ENCODE results near the gene DENND1A.

The DENND1A gene

DNA sequence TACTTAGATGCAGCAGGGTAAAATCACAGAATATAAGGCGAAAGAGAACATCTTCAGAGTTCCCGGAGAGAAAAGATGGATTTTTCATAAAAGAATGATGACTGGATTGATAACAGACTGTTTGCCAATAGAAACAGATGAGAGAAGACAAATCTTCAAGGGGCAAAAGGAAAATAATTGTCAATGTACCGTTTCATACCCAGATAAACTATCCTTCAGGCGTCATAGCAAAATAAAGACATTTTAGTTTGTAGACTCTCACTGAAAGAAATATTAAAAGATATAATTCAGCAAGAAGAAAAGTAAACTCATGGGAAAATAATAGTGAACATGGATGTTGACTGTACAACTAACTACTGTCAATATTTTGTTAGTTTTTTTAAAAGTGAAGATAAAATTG, 399.7 kb downstream of the DENND1A start:
- DNase-seq (ENCODE audit: low read depth in 2 of 2) = no peak

DNA sequence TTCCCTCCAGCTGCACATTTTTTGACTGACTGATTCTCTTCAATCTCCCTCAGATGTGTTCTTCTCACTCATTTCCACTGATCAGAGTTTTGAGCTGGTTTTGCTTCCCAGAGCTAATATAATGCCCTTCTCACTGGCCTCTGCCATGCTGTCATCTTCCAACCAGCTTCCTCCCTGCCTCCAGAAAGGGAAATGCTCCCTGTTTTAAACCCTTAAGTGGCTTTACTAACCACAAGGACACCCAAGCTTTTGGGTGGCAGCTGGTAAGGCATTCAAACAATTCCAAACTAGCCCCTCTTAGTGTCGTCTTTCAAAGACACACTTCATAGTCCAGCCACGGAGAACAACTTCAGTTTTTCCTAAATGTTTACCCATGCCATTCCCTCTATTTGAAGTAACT, 401.4 kb downstream of the DENND1A start:
- no peak for DNase-seq (ENCODE audit: low read depth in 2 of 2)

DNA sequence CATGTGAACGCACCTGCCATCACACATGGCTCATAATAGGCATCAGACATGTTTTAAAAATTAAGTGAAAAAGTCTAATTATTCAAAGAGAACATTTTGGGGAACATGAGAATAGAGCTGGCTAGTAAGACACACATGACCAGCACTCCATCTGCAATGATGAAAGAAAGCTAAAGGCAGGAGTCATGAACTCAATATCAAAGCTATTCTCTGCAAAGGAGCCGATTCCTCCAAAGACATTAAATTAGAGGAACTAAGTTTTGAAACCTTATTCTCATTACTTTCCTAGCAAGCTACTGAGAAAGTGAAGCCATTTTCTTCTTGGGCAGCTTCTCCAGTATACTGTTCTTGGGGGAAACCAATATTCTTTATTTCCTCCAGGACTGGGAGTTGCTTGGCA, 401.9 kb downstream of the DENND1A start:
- DNase-seq (ENCODE audit: low read depth in 2 of 2) = no peak

DNA sequence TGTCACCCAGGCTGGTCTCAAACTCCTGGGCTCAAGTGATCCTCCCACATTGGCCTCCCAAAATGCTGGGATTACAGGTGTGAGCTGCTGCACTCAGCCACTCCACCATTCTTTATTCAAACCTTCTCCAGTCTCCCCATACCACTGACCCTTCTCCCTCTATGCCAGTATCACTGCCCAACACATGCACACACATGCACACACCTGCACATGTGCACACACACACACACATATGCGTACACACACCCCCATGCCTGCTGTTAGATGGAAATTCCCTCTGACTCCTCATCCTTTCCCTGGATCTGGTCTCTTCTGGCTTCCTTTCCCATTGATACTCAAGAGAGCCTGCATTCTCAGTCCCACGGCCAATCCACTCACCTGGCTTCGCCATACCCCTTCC, 404.0 kb downstream of the DENND1A start:
- DNase-seq (ENCODE audit: low read depth in 2 of 2) = no peak

DNA sequence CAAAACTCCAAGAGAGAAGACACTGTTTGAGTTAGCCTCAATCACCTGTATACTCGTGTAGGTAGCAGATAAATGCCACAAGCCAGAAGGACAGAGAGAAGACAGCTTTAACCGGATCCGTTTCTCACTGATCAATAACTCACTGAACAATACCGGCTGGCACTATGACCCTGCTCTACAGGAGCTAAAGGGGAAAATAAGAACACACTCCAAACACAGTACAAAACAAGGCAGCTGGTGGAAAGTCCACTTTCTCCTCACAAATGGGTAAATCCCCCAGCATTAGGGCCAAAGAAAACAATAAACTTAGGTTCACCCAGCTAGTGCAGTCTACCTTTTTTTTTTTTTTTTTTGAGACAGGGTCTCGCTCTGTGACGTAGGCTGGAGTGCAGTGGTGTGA, 404.5 kb downstream of the DENND1A start:
- no peak for DNase-seq (ENCODE audit: low read depth in 2 of 2)

DNA sequence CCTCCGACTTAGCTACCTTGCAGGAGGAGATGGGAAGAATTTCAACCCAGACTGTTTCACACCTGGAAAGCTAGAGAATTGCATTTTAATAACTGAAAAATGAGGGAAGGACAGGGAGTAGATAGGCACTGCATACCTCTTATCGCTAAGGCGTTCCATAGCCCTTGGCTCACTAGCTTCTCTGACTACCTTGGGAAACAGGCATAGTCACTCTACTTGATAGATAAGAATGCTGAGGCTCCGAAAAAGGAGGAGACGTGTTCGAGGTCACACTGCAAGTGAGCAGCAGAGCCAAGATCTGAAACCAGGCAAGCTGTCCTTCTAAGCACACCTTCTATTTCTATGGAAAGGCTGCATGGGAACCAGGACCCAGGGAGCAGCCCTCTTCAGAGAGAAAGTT, 405.1 kb downstream of the DENND1A start:
- DNase-seq (ENCODE audit: low read depth in 2 of 2) = no peak

DNA sequence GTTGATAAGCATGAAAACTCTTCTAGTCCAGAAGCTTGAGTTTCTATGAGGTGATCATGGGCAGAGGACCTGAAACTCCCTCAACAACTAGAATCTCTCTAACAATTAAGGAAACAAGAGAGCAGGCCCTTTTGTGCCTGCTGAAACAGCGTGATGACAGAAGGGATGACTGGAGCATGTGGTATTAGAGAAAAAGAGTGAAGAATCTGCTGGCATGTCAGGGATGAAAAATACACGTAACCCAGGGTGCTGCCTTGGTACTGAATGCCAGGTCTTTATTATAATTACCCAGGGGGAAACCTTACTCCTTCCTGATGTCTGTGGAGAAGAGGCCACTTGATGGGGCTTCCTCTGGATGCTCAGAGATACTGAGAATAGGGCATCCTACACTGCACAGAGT, 406.1 kb downstream of the DENND1A start:
- DNase-seq (ENCODE audit: low read depth in 2 of 2) = no peak

DNA sequence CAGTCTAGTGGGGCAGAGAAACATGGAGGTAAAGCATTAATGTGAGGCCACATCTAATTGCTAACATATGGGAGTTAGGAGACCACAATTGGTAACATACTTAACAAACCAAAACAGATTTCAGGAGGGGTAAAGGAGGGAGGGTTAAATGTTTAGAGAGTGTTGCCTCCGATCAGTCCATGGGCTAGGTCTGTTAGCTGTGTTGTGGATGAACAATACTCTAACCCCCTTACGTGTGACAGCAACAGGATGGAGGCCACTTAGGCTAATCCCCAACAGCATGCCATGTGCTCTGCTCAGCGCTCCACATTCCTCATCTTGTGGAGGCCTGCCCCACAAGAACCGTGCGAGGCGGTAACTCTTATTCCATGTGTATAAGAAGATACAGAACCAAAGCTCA, 406.9 kb downstream of the DENND1A start:
- DNase-seq (ENCODE audit: low read depth in 2 of 2) = peak; percentile 71 to 74

DNA sequence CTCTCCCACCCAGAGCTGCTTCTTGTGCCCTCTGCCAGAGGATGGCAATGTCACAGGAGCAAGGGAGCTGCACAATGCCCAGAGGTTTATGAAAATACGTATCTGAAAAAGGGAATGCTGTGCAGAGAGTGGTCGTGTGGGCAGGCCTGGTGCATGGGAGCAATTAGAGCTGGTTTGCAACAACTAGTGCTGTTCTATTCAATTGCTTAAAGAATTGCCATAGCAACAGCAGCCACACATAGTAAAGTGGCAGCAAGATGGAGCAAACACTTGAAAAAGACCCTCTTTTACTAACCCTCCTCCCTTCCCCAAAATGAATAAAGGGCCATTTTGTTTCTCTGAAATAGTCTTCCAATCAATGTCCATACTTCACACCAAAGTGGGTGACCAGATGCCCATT, 407.7 kb downstream of the DENND1A start:
- DNase-seq (ENCODE audit: low read depth in 2 of 2) = no peak

DNA sequence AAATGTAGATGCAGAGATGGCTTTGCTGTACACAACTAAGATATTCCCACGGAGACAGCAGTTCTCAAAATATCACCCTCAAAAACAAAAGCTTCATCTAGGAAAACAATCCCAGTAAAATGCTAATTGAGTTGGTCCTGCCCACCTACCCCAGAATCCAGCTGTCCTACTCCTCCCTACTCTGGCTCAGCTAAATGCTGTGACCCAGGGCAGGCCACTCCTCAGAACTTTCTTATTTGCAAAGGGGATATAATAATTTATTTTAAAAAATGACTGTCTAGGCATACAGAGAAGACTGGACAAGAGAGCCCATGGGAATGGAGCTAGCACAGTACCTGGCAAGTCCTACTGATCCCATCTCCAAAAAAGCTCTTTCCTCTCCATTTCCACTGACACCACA, 411.6 kb downstream of the DENND1A start:
- no peak for DNase-seq (ENCODE audit: low read depth in 2 of 2)

DNA sequence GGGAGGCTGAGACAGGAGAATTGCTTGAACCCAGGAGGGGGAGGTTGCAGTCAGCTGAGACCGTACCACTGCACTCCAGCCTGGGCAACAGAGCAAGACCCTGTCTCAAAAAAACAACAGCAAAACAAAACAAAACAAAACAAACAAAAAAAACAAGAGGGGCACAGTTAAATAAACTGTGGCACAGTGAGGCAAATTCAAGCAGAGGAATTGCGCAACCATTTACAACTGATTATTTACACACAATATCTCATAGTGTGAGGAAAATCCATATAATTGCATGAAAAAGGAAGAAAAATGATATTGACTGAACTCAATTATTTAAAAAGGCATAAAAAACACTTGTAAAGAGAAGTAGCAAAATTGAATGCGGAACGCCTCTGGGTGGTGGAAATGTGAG, 412.4 kb downstream of the DENND1A start:
- no peak for DNase-seq (ENCODE audit: low read depth in 2 of 2)

DNA sequence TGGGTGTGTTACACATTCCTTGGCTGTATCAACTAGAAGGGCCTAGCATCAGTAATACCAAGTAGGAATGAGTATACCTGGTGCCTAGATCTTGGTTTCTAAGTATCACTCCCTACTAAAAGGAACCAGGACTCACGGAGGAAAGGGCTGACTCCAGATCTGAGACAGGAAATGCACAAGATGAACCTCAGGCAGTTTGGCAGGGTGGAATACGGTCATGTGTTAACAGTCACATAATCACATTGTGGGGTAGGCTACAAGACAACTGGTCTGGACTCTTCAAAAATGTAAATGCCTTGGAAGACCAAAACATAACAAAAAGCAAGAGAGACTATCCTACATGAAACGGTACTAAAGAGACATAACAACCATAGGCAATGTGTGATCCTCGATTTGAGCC, 415.2 kb downstream of the DENND1A start:
- no peak for DNase-seq (ENCODE audit: low read depth in 2 of 2)

DNA sequence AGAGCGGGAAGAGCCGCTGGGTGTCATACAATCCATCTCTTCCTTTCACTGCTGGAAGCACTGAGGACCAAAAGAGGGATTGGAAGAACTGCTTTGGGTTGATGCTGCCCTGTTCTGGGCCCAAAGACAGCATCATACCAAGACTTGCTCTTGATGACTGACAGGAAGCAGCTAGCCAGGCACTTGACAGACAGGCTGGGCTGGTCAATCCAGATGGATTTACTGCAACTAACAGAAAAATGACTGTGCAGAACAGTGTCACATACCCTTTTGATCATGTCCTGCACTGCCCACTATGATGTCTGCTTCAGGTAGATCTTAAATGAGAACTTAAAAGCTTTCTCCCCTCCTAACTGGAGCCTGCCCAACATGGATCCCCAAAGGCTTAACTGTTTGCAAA, 416.4 kb downstream of the DENND1A start:
- DNase-seq (ENCODE audit: low read depth in 2 of 2) = no peak

DNA sequence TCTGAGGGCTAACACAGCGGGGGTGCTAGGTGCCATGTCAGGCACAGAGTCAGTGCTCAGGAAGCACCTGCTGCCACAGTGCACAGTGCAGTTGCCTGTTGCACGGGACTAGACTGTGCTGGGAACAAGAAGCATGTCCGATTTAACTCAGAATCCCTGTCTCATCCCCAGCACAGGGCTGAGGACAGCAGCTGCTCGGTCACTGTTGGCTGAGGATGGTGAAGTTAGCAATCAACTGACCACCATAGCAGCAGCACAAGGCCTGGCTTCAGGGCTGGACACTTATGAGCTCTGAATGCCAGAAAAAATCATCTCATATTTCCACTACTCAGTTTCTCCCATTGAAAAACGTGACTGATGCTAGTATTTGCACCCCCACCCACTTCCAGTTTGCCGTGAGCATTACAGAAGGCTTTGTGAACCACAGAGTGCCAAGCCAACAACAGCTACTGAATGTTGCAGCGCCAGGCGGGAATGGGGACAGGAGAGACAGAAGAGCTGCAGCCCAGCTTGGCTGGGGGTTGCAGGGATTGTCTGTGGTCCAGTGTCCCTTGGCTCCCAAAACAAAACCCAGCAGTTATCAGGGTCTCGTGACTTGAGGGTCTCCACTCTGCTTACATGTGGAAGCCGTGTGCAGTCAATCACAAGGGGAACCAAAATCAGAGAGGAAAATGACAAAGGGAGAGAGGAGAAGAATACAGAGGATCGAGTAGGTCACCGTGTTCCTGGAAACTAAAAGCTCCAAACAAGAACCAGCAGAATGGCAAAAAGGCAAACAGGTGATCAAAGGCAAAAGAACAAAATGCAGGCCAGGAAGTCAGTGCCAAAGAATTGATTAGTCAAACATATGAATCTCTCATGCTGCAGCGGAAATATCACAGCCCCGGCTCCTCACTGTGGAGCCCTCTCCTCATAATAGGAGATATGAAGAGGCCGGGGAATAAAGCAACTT, 418.3 kb downstream of the DENND1A start:
- DNase-seq (ENCODE audit: low read depth in 2 of 2) = no peak

DNA sequence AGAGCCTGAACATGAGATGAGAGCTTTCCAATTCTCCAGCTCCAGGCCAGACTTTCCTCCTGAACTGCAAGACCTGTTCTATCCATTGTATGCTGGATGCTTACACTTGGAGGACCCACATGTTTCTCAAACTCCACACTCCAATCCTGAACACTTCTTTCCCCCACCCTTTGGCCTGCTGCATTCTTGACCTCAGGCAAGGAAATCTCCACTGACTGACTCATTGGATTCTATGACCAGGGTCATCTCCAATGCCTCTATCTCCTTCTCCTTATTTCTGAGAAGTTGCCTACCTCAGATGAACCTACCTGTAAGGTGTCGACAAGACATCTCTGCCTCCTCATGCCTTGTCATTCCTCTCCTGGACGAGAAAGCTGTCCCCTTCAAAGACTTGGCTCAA, 420.3 kb downstream of the DENND1A start:
- no peak for DNase-seq (ENCODE audit: low read depth in 2 of 2)

DNA sequence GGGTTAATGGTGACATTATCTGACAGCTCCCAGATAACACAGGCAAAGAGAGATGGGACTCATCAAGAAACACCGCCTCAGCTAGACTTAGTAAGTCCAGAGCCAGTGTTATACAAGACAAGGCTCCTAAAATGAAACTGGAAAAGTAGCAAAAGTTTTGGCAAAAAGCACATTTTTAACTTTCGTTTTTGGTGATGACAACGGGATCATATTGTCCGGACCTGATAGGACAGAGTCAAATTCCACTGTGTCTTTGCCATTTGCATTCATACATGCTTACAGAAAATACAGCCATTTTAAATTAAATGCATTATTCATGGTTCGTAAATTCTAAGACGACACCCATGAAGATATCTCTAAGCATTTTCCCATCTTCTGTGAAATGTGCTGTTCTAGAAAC, 421.9 kb downstream of the DENND1A start:
- DNase-seq (ENCODE audit: low read depth in 2 of 2) = no peak

DNA sequence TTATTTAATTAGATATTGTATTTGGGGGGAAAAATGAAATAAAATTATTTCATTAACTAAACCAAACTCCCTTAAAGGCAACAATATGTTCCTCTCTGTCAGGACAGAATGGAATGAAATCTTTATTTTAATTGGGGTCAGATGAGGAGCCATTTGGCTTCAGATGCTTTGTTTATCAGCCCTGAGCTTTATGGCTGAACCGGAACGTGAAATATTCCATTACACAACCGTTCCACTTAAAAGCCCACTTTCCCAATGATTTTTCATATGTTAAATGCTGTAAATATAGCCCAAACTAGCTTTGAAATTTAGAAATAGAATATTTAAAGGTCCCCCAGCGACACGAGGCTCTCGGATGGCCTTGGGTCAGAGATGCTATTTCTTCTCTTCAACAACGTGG, 424.4 kb downstream of the DENND1A start:
- no peak for DNase-seq (ENCODE audit: low read depth in 2 of 2)

DNA sequence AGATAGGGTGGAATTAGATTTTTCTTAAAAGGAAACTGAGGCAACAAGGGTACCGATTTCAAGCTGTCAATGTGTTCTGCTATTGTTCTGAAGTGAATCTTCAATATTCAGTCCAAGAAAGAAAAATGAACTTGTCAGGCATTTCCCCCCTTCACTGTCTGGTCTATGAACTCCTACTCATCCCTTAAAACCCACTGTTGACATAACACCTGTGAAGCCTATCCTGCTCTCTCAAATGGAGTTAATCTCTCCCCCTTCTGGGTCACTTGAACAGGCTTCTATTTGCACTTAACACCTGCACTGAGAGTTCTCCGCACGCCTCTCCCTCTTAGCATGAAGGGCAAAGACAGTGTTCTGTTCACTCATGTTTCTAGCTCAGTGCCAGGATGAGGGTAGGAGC, 429.6 kb downstream of the DENND1A start:
- no peak for DNase-seq (ENCODE audit: low read depth in 2 of 2)

DNA sequence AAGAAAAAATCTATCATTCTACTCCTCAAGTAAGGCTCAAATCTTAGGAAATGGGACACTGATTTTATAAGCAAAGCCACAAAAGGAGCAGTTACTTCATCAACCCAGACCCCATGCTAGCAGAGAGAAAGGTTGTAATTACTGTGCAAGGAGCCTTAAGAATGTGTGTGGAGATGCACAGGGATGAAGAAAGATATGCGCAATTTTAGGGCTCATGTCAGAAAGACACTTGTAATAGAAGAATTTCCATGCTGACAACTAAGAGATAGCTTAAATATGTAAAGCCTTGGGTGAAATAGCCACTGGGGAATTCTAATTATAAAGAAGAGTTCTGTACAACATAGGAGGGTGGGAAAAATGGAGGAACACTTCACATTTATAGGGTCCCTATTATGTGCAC, 432.1 kb downstream of the DENND1A start:
- no peak for DNase-seq (ENCODE audit: low read depth in 2 of 2)

DNA sequence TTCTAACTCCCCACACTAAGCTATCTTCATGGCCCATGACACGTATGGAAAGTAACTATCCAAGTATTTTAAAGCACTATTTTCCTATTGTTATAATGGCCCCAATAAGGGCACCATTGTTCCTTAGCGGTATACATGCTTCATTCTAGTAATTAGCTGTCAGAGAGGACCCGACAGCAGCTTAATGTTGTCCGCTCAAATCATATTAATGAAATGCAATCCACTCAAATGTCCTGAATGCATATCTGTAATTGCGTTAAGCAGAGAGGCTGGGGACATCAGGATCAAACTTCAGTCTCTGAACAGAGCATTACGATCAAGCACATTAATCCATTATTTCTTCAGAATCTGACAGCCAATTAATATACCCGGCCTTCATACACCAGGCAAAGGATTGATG, 434.2 kb downstream of the DENND1A start:
- DNase-seq (ENCODE audit: low read depth in 2 of 2) = no peak

DNA sequence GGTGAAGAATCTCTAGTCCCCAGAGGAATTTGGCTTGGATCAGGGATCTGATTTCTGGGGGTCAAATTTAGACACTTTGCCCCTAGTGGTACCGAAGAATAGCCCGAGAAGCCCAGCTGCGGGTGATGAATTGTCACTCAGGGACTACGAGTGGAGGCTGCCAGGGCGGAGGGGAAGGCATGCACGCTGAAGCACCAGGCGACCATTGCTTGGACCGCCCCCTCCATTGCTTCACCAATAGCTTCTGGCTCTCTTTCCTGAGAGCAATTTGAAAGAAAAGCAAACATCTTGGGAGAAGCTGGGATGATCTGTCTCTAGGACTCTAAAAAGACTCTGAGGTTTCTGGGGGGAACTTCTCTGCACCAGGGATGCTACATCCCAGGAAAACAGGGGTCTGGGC, 436.3 kb downstream of the DENND1A start:
- no peak for DNase-seq (ENCODE audit: low read depth in 2 of 2)

DNA sequence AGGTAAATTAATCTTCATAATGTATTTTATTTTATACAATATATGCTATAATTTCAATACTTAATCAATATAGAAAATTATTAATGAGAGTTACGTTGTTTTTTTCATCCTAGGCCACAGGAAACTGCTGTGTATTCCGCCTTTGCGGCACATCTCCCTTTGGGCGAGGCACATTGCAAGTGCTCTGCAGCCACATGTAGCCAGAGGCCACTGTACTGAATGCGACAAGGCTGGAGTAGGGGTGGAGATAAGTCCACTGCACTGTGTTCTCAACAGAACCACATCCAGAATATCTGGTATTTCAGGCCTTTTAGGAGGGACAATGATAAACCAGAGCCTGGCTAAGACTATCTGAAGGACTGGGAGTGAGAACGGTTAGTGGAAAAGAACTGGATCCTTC, 439.2 kb downstream of the DENND1A start:
- no peak for DNase-seq (ENCODE audit: low read depth in 2 of 2)

DNA sequence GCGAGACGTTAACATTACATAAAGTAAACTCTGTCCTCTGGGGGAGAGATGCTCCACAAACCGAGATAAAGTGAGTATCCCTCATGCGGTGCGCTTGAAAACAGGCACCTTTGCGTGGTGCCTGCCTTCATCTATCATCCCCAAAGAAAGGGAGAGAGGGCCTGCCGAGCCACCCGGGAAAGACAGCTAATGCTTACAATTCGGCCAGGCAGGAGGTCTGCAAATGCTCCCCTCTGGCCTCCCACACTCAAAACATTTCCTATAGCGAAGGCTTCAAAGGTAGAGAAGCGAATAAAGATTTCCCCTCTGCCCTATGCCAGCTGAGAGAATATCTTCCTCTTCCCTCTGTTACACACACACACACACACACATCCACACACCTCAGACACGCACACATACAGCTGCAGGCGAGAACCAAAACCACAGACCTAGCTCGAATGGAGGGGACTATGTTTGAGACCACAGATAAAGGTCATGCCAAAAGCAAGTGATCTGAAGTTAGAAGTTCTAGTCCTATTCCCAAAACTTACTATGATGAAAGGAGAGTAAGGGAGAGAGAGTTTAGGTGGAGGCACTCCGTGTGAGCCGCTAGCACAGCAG, 441.1 kb downstream of the DENND1A start:
- DNase-seq (ENCODE audit: low read depth in 2 of 2) = no peak

Measured in fibroblast of skin of left biceps (primary cell).